Activated naive CD8-positive, alpha-beta T cell treated with anti-CD3 and anti-CD28 coated beads, Interleukin-2, amount 50 U/mL, for 16 hours (primary cell): ENCODE measurements around the gene MAP4K3.

Experiments used
- DNase-seq: peaks from one replicate; pipeline ENCODE4 v3.0.0-alpha.2; 2020; ENCODE audit warnings: low read depth, low spot score

MAP4K3 gene

GRCh38 chr2:39436592-39437521 is at the start of gene MAP4K3:
MAP4K3 (minus strand) TSS chr2:39437285; CDS start chr2:39436987, 298 bp downstream.
- DNase-seq = peak; percentile 46

DNA sequence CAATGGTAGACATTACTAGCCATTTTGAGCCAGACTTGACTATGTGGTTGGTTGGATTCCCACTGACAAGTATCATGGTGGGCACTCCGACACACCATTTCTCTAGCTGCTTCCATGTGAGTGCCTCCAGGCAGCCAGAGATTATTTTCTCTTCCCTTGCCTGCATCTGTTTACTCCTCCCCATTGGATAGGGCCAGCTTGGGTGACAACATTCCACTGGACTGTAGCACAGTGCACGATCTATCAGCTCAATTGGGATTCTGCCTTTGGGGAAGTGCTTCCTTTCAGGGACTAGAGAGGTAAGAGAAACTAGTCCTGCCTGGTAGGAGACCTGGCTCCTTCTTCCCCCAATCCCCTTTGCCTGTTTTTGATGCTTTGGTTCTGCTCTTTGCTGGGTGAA is 49.0 kb upstream of the MAP4K3 start:
- DNase-seq = no peak

DNA sequence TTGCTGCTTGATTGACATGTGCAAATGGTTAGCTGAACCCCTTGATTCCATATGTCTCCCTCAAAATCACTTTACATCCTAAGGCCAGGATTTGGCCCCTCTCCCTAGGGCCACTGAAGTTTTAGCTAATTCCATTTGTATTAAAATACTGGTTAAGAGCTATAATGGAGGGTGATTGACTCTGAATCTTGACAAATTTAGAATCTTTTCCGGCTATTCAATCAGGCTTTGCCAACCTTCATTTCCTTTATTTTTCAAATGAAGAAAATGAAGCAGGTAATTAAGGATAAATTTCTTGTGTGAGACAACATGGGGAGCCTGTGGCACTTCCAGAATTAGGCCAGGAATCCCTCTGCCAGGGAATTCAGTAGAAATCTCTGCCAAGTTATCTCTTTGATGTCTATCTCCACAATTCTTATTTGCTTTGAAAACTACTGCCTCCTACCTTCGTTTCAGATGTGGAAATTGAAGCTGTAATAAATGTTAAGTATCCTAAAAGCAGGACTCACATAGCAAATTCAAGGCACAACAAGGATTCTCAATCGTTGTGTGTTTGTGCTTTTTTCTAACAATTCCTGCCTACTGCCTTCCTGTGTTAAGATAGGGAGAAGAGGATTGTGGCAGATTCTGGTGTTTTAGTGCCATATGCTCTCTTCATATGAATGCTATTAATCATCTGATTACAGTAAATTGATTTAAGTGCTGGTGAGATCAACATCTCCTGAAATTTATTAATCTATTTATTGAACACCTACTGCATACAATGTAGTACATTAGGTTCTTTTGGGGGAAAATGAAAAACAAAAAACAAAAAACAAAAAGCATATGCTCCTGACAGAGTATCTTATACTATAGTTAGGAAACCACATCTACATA is 47.8 kb upstream of the MAP4K3 start:
- DNase-seq = no peak

DNA sequence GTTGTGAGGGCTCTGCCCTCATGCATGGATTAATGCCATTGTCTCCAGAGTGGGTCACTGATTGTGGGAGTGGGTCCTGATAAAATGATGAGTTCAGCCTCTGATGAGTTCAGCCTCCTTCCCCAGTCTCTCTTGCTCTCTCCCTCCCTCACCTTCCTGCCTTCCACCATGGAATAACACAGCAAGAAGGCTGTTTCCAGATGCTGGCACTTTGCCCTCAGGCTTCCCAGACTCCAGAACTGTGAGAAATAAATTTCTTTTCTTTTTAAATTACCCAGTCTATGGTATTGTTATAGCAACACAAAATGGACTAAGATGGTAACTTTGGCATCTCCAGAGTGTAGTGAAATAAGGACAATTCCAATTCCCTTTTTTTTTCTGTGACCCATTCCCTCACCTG is 47.1 kb upstream of the MAP4K3 start:
- no peak for DNase-seq

GRCh38 chr2:39483534-39483933 is 46.4 kb upstream of the MAP4K3 start:
- DNase-seq = no peak

GRCh38 chr2:39481611-39482010 is 44.5 kb upstream of the MAP4K3 start:
- DNase-seq = no peak

DNA sequence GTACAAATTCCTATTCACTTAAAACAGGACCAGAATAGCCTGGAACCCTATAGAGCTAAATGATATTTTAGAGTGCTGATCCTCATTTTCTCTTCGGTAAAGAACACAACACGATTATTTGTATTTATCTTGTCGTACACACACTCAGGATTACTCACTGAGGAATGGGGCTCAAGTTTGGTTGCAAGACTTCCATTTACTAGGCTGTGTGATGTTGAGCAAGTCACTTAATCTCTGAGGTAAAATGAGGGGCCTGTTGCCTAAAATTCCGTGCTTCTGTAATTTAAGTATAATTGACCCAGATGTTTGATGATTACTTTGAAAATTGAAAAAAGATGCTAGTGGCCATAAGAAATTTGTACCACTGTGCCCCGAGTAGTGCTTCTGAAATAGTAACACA is 42.6 kb upstream of the MAP4K3 start:
- no peak for DNase-seq

- no peak for DNase-seq
These were observed 42.1 kb upstream of the MAP4K3 start for GRCh38 chr2:39479053-39479670.

DNA sequence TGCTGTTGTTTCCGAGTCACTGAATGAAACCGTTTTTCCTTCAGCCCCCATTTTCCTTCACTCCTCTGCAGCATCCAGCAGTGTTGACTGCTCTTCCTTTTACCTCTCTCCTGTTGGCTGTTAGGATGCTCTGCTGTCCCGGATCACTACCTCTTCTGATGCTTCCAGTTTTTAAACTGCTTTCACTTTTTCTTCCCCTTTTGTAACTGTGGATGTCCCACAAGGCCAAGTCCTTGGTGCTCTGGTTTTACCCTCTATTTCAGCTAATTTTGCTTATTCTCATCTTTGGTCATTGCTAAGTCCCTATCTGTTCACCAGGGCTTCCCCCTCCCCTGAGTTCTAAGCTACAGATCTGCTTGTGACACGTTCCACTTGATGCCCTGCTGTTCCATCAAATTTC is 39.4 kb upstream of the MAP4K3 start:
- DNase-seq = no peak

GRCh38 chr2:39475006-39475405 is 37.9 kb upstream of the MAP4K3 start:
- no peak for DNase-seq

DNA sequence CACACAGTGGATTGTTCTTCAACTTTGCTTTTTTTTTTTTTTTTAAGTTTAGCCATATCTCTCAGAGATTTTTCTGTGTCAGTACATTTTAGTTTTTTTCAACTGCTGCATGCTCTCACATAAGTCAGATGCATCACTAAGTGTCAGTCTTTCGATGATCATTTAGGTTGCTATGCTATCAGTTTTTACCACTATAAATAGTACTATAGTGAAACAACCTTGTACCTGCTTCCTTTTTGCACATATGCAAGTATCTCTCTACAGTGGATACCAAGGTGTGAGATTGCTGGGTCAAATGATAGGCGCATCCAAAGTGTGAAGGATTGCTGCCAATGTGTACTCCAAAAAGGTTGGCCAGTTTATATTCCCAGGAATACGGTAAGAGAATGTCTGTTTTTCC is 33.5 kb upstream of the MAP4K3 start:
- DNase-seq = no peak

- no peak for DNase-seq
These were observed 32.7 kb upstream of the MAP4K3 start for GRCh38 chr2:39469807-39470206.

DNA sequence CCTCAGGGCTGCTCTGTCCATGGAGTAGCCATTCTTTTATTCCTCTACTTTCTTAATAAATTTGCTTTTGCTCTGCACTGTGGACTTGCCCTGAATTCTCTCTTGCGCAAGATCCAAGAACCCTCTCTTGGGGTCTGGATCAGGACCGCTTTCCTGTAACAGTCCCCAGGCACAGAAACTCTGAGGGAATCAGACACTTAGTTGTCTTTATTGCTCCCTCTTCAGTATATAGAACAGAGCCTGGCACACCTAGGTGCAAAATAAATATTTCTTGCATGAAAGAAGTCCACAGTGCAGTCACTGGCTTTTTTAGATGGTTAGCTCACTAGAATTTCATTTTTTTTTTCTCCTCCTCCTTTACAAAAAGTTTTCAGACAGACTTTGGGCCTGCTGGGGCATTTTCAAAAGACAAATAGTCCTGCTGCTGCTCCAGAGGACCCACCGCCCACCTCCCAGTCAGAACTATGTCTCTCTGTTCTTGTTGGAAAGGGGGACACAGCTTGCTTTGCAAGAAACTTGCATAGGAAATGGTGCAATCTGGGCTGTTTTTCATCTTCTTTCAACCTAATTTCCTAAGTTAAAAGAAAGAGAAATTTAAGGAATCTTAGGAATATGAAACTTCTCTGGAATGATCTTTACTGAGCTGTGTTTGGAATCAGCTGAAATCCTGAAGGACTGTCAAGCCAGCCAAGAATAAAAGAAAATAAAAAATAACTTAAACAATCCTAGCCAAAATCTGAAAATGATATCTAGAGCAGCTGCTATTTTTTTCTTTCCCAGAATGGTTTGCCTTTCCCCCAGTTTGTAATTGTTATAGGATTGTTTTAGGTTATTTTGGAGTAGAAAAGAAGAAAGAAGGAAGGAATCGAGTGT is 31.7 kb upstream of the MAP4K3 start:
- no peak for DNase-seq

- no peak for DNase-seq
These were observed 29.2 kb upstream of the MAP4K3 start for GRCh38 chr2:39466311-39466710.

DNA sequence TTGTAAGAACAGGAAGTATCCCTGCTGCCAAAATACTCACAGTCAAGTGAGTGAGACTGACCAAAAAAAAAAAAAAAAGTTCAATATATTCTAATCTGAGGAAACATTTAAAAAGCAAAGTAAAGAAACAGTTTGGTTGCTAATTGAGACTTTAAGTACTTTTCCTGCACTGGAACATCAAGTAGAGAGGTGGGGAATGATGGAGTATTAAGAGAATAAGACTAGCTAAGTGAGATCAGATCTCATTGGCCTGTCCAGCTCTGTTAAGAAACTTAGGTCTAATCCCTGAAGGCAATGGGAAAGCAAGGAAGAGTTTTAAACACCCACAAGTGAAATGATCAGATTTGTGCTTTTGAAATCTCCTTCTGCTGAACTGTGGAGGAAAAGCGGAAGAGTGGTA is 27.8 kb upstream of the MAP4K3 start:
- DNase-seq = no peak

GRCh38 chr2:39455826-39456225 is 18.7 kb upstream of the MAP4K3 start:
- no peak for DNase-seq

DNA sequence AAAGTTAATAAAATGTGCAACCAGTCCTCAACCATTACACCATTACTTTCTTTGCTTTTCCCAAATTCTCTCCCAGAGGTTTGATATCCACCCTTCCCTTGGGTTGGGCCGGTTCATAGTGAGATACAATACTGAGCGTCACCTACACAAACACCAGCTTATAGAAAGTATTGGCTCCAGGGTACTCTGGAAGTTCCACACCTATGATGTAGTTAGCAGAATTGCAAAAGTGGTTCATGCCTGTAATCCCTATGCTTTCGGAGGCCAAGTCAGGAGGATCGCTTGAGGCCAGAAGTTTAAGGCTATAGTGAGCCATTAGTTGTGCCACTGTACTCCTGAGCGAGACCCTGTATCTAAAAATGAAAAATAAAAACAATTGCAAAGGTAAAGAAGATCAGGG is 15.3 kb upstream of the MAP4K3 start:
- no peak for DNase-seq

- no peak for DNase-seq
These were observed 14.9 kb upstream of the MAP4K3 start for GRCh38 chr2:39451954-39452353.

- DNase-seq = no peak
These were observed 11.1 kb upstream of the MAP4K3 start for GRCh38 chr2:39448169-39448502.

GRCh38 chr2:39447266-39448168 is 10.4 kb upstream of the MAP4K3 start:
- DNase-seq = no peak
